Fibroblast of villous mesenchyme (primary cell): Measurements from ENCODE around the gene PRICKLE2. TPM values are rescaled to one million over a fixed set of nuclear protein-coding genes. Genes with fewer than 3 reads are reported as not detected.

Experiments
- DNase-seq: peaks from one replicate; pipeline ENCODE4 v3.0.0-alpha.2; 2010; ENCODE audit warnings: low read depth
- H3K4me3 ChIP-seq: 2 replicates; pipeline ENCODE4 v1.5.1; 2011; ENCODE audit warnings: low read depth, mild to moderate bottlenecking, low read length
- CTCF ChIP-seq: IDR thresholded peaks from 2 replicates; pipeline ENCODE4 v1.5.1; 2012; ENCODE audit warnings: low read depth, mild to moderate bottlenecking, low read length; ENCODE audit not compliant: insufficient read depth
- total RNA-seq: library from RNA; depleted of rRNA; stranded (reverse); fragments of >200 nt; gene quantifications from 2 replicates; pipeline ENCODE4 v1.2.3, GENCODE V29; 2012

PRICKLE2 gene
- total RNA-seq = 36.3 and 42.2 TPM in 2 replicates

GRCh38 chr3:64224826-64225610, at the start of gene PRICKLE2:
Gene PRICKLE2 (minus strand): TSS chr3:64225466. CDS start chr3:64198927, 26,539 bp downstream.
- peak; percentile 95 for DNase-seq
- peak; percentile 26 for TF ChIP-seq CTCF
- peak within 1 kb of the TSS; percentile 65 for H3K4me3 ChIP-seq

GRCh38 chr3:64272842-64273241, 47.6 kb upstream of the PRICKLE2 start:
- TF ChIP-seq CTCF = no peak
- no peak overlapping the region for H3K4me3 ChIP-seq
- no peak for DNase-seq

- DNase-seq = no peak
- H3K4me3 ChIP-seq = no peak overlapping the region
- TF ChIP-seq CTCF = no peak
Observed at GRCh38 chr3:64272271-64272670, 47.0 kb upstream of the PRICKLE2 start.

GRCh38 chr3:64271631-64272030, 46.4 kb upstream of the PRICKLE2 start:
- no peak for TF ChIP-seq CTCF
- DNase-seq = peak; percentile 39
- no peak overlapping the region for H3K4me3 ChIP-seq

GRCh38 chr3:64270866-64271260, 45.6 kb upstream of the PRICKLE2 start:
- no peak for DNase-seq
- no peak overlapping the region for H3K4me3 ChIP-seq
- TF ChIP-seq CTCF = no peak

- no peak for TF ChIP-seq CTCF
- DNase-seq = no peak
- H3K4me3 ChIP-seq = no peak overlapping the region
Observed at GRCh38 chr3:64270142-64270865, 45.0 kb upstream of the PRICKLE2 start.
